ENCODE measurements around the gene CLEC4M.

GRCh38 chr19:7742991-7743390, 20.1 kb upstream of the CLEC4M start:
- TF ChIP-seq GATA2 (IDR thresholded peaks at IDR 0.05; ENCODE audit: low read depth, low read length) (no peak), GATA3 (IDR thresholded peaks at IDR 0.05; ENCODE audit: low read depth, low read length) (no peak)

Data from SH-SY5Y (cell line).